NCI-H748 treated with DMSO at 0.1 percent for 48 hours (cell line): ENCODE measurements around the gene GPR171.
"Not testable (repeated sequence)": the region's sequence is repeated elsewhere in the genome, so short reads cannot be mapped to it uniquely, and the experiment has no call there.

Experiments
- DNase-seq: peaks from one replicate; lab custom pipeline; 2025; lab: John Stamatoyannopoulos, UW

GPR171 gene, protein sequence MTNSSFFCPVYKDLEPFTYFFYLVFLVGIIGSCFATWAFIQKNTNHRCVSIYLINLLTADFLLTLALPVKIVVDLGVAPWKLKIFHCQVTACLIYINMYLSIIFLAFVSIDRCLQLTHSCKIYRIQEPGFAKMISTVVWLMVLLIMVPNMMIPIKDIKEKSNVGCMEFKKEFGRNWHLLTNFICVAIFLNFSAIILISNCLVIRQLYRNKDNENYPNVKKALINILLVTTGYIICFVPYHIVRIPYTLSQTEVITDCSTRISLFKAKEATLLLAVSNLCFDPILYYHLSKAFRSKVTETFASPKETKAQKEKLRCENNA

DNA sequence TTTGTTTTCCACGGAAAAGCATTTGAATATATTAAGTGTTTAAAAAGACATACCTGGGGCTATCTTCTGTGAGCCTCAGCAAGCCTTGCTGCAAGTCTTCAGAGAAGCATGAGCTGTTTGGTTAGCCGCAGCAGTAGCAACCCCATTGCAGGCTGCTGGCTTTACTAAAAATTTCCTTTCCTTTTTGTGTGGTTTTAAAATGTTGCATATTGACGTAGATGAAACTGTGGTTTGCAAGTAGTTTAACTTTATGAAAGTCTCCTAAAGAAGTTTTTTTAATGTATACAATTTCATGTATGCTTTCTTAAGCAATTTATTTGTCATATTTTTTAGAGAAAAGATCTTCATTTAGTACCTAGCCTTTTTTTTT lies at the start of gene GPR171:
Gene GPR171 (minus strand): TSS at position 166 of the 370 bp plus-strand sequence. CDS start 3,830 bp downstream, outside the sequence.
- DNase-seq, result no peak

DNA sequence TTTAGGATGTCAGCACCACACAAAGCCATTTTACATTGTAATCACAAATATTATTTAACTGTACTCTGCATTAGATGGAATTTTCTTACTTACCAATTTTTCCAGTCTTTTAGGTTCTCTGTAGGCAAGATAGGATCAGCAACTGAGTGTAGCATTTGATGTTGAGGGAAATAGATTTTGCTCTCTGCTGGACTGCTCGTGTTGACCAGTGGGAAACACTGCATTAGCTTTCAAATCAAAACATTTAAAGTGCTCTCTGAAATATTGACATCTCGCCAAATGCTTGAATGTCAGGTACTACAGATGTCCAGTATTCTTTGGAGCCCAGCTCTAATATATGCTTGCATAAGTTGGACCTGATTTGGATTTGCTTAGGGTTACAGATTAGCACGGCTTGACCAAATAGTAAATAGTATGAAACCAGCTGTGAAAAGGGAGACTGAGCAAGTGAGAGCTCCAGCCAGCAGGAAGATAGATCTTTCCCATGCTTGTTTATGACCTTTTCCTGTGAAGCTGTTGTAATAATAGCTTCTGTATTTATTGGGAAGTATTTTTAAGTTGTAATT lies 45.8 kb upstream of the GPR171 start:
- DNase-seq, result no peak

DNA sequence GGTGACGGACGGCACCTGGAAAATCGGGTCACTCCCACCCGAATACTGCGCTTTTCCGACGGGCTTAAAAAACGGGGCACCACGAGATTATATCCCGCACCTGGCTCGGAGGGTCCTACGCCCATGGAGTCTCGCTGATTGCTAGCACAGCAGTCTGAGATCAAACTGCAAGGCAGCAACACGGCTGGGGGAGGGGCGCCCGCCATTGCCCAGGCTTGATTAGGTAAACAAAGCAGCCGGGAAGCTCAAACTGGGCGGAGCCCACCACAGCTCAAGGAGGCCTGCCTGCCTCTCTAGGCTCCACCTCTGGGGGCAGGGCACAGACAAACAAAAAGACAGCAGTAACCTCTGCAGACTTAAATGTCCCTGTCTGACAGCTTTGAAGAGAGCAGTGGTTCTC lies 39.0 kb upstream of the GPR171 start:
- DNase-seq, result not testable (repeated sequence)

DNA sequence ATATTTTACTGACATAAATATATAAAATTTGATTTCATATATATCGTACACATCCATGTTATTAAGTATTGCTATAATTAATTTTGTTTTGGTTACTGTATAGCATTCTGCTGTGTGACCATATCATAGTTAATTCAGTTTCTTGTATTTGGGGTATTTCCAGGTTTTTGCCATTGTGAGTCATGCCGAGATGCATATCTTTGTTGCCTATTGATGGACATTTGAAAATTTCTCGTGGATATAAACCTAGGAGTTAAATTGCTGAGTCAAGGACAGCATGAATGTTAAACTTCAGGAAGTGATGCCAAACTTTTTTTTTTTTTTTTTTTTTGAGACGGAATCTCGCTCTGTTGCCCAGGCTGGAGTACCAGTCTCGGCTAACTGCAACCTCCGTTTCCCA lies 33.7 kb upstream of the GPR171 start:
- no peak for DNase-seq

DNA sequence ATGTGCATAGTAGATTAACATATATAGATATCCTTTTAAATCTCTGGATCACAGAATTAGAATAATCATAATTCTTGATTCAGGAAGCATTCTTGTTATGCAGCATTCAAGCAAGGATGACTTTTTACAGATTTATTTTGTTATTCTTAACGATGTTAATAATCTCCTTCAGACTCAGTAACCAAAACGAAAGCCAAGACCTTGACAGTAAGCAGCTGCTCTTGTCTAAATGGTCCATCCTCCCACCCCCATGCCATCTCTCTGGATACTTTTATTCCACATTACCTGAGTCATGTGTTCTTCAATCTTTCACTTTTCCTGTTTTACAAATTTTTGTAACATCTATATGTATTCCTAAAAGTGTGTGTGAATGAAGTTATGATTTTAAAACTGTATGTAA lies 33.3 kb upstream of the GPR171 start:
- DNase-seq, result no peak

DNA sequence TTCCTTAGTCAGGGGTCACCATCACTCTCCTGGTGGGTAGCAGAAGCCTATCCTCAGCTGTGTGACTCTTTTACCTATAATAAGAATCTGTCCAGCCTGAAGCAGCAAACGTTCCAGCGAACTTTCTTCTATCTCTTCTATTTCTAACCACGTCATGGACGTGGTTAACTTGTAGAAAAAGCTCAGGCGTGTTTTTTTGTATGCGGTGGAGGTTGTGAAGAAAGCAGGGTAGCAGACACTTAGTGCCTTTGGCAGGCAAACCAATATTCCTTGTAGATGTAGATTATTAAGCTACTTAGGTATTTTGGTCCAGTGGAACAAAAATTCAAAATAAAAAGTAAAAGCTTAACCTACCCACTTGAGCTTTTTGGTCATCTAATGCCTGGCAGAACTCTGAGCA lies 31.8 kb upstream of the GPR171 start:
- no peak for DNase-seq

DNA sequence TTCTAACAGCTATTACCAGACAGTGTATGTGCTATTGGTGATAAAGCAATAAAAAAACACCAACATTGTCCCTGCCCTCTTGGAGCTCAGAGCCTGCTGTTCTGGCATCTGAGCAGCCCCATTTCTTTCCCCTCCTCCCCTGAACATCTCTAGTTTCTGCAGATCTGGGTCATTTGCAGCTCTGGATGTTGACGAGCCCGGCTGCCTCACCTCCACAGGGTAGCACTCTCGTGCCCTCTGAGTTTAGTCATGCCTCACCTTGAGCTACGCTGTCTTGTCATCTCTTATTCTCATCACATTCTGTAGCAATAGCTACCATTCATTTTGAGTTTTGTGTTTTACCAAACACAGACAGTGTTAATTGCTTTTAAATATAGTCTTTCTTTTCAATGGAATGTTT lies 30.0 kb upstream of the GPR171 start:
- no peak for DNase-seq

DNA sequence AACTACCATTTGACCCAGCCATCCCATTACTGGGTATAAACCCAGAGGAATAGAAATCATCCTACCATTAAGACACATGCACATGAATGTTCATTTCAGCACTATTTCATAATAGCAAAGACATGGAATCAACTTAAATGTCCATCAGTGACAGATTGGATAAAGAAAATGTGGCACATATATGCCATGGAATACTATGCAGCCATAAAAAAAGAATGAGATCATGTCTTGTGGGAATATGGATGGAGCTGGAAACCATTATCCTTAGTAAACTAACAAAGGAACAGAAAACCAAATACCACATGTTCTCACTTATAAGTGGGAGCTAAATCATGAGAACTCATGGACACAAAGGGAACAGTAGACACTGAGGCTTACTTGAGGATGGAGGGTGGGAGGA lies 29.4 kb upstream of the GPR171 start:
- not testable (repeated sequence) for DNase-seq

DNA sequence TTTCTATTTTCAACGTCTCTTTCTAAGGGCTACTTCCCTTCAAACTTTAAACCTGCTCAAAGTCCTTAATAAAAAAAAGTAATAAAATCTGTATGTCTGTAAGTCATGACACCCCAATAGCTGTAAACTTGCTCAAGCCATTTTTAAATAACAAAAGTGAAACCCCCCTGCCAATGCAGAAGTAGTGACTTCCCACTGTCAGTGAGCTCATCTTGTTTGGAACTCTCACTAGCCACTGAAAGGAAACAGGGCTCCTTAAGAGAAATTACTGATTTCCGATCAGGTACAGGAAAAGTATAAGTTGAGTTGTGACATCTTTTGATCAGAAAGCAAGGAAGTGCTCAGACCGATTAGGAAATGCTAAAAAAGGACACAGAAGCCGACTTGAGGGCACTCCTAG lies 27.6 kb upstream of the GPR171 start:
- no peak for DNase-seq

DNA sequence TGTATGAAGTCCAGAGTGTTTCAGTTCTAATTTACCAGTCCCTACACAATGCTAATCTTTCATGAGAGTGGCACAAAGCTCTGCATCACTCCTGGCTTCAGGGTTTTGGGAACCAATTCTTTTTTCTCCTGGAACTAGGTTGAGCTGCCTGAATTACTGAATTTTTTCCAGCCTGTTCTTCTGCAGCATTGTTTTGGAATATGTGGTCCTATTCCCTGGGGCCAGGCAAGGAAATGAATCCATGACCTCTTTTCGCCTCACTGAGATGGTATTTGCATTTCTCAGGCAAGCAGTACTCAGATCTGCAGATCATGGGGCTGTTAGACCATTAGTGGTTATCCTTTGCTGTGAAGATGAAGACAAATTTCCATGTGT lies 25.6 kb upstream of the GPR171 start:
- DNase-seq, result no peak

DNA sequence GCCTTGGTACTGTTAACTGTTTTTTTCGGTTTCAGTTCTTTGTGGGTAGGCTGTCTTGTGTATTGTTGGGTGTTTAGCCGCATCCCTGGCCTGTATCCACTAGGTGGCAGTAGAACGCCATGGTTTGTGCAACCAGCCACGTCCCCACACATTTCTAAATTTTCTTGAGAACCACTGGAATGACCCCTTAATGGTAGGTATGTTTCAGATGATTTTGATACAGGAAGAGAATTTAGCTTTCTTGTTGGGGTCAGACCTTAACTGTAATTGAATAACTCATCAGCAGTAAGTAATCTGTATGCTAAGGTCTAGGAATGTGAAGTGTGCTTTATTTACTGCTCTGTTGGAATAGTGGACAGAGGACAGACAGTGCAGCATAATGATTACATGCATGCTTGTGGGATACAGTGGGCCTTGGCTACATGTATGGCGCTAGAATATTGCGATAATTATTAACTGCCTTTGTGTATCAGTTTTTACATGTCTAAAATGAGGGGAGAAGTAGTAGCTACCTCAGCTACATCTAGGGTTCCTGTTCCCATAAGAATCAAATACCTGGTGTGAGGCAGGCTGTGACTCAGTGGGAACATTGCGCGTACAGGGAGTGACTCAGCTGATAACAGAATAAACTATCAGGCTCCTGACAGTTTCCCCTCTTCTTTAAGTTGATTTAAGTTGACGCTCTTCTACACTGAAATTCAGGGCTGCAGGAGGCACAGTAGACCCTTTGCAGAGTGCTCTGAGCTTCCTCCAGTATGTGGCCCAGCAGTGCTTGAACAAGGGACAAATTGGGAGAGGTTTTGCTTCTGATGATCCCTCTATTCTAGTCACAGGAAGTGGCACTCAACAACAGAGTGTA lies 25.0 kb upstream of the GPR171 start:
- DNase-seq, result peak; percentile 2

DNA sequence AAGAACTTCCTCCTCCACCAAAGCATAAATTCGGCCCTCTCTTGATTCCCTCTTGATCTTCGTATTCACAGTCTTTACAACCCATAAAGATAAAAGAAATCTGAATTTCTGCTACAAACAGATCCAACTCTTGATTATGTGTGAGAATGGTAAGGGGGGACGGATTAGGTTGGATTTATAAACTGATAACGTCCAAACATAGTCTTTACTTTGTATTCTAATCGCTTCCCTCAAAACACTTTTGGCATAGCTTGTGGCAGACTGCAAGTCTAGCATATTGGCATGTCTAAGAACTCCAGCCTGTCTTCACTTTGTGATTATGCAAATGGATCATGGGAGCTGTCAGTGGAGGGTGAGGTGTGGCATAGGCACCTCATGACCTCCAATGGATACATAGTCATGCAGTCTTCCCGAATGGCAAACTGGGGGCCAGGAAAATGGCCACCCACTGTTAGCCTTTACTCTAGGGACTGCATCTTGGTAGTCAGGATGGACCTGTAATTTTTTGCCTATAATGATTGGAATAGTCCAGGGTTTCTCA lies 24.3 kb upstream of the GPR171 start:
- no peak for DNase-seq

DNA sequence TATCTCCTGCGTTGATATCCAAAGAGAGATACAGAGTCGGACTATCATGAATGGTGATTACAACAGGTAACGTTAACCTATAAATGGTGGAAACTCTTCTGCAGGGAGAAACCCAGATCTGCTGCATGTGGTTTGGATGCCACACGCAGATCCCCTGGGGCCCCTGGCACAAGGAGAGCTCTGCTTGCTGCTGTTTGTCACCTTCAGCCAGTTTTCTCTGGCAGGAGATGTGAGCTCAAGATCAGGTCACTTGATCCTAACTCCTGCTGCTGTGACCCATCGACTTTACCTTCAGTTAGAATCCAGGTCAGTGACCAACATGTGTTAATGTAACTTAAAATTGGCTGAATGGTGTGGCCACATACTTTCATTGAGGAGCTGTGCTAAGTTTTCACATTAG lies 23.8 kb upstream of the GPR171 start:
- no peak for DNase-seq

DNA sequence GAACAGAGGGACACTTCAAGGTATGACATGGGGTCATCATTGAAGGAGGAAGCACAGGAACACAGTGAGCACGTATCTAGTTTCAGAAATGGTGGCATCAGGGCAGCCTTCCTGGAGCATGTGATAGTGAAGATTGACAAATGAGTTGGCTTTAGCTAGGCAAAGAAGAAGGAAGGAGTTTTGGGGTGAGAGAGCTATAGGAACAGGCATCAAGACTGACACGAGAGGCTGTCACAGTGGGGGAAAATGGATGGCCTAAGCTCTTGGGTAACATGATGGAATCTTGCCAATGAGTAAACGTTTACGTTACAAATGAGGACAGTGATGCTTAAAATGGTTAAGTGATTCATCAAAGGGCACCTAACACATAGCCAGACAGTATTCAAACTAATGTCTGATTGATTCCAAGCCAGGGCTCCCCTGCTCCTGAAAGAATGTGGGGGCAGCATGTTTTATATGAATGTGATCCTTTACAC lies 23.1 kb upstream of the GPR171 start:
- no peak for DNase-seq

DNA sequence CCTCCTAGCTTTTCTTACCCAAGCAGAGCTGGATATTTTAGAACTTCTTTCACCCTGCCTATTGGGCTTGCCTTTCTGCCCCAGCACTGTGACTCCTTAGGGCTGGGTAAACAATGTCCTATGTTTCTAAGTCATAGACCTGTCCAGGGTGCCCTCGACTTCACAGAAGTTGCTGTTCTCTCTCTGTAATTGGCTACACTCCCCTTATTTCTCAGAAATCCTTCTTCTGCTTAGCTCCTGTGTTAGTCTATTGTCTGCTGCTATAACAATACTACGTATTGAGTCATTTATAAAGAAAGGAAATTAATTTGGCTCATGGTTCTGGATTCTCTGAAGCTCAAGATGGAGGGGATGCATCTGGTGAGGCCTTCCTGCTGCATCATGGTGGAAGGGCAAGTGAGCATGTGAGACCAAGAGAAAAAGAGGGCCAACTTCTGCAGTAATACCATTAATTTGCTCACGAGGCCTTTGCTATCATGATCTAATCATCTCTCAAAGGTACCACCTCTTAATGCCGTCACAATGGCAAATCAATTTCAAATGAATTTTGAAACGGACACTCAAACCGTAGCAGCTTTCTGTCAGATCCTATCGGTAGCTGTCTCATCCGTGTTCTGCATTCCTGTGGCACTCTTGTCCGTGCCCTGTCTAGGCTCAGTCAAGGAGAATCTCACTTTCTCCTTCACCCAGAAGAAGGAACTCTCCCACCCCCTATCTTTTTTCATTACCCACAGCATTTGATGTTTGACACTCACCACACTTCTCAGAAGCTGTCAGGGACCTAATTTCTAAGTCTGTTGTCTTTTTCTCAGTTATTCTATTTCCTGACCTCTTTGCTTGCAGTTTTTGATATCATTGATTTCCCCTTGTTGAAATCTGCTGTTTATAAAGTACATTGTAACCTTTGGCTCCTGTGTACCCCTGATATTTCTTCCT lies 22.3 kb upstream of the GPR171 start:
- no peak for DNase-seq

DNA sequence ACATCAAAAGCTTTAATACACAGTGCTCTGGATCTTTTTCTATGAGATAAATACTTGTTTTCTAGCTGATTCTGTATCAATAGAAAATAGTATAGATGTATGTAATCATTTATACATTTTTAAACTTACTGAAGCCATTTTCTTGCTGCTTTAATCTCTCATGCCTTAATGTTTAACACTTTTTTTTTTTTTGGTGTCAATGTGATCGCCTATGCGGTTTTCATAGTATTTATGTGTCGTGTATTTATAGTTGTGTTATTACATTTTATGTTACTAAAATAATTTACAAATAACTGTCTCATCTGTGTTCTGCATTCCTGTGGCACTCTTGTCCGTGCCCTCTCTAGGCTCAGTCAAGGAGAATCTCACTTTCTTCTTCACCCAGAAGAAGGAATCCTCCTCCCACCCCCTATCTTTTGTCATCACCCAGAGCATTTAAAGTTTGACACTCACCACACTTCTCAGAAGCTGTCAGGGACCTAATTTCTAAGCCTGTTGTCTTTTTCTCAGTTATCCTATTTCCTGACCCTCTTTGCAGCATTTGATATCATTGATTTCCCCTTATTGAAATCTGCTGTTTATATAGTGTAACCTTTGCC lies 21.4 kb upstream of the GPR171 start:
- no peak for DNase-seq

DNA sequence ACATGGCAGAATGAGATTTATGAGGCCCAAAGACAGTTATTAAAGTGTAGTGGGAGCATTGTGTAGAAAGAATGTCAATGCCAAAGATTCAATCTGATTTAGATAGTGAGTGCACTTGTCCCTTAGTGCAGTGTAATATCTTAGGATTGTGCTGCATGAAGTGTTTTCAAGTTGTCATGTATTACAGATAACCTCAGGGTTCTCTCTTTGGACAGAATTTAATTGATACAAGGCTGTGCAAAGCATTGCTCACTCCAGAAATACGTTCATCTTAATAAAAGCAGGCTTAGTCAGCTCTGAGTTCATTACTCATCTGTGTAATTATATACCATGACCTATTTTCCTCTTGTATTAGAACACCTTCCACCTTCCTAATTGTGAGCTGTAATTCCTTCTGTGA lies 16.0 kb upstream of the GPR171 start:
- DNase-seq, result no peak

DNA sequence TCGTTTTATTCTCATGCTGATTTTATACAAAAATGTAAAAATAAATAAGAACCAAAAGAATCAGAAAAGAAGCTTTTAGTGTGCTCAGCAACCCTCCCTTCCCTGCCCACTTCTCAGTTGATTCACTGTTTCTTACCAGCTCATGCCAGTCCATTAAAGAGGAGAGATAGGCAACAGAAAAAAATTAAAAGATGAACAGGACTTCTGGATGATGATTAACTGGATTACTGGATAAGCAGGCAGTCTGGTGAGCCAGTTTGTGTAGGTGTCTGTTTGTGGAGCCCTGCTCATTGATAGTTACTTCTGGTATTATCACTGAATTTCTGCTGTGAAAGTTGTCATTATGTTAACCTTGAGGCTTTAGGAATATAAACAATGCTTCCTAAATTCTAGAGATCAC lies 15.1 kb upstream of the GPR171 start:
- no peak for DNase-seq

DNA sequence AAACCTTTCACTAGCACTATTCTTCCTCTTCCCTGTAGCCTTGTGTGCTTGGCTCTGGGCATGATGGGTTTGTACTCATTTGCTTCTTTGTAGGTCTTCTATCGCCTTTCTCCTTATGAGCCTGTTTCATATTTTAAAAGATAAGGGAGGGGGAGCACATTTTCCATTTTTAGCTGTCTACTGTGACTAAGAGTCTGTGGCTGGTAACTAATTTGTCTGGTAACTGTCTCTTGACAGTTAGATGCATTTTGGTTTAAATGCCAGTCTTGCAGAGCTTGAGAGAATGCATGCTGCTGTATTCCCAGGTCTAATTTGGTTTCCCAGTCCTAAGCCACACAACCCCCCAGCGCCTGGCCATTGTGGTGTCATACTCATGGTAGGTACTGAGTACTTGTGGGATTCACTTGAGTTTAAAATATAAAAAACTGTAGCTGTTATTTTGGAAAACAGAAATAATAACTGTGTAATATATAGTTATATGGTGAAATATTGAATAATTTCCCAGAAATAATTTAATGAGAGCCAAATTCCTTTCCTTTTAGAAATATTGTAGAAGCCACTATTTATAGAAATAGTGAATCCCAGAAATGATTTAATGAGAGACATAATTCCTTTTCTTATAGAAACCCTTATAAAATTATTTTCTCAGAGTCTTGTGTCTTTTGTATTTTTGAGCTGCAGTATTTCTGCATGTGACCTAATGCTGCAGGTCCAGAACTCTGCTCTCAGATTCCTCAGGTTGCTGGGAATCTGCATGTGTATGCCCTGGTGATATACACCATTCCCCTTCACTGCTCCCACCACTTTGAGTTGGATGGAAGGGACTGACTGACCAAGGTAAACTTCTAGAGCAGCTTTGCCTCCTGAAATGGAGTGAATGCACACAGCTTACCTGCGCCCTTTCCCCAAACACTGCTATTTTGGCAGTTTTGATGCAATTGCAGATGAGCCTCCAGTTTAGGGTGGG lies 13.9 kb upstream of the GPR171 start:
- DNase-seq, result no peak

DNA sequence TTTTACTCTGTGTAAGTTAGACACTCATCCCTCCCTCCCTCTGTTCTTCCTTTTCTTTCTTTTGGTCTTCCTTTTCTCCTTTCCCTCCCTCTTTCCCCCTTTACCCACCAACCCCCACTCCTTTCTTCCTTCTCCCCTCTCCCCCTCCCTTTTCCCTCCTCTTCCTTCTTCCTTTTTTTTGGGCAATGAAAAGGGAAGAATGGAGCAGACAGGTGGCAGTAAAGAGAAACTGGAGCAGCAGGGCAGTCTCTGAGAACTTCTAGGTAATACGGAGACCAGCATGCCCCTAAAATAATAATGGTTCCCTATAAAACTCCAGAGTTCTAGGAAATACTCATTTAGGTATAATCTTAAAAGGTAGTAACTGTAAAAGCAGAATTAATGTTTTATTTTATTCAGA lies 11.4 kb upstream of the GPR171 start:
- no peak for DNase-seq
